Hippocampal formation (tissue), 2 donors: ENCODE data around the gene ST8SIA2.
"Not testable (repeated sequence)": the region's sequence is repeated elsewhere in the genome, so short reads cannot be mapped to it uniquely, and the experiment has no call there.

Experiments used
- DNase-seq, 2 donors: peaks; one replicate each; lab custom pipeline; 2025; lab: John Stamatoyannopoulos, UW

The ST8SIA2 gene

GRCh38 chr15:92438471-92438870, 44.8 kb downstream of the ST8SIA2 start:
- no peak for DNase-seq

DNA sequence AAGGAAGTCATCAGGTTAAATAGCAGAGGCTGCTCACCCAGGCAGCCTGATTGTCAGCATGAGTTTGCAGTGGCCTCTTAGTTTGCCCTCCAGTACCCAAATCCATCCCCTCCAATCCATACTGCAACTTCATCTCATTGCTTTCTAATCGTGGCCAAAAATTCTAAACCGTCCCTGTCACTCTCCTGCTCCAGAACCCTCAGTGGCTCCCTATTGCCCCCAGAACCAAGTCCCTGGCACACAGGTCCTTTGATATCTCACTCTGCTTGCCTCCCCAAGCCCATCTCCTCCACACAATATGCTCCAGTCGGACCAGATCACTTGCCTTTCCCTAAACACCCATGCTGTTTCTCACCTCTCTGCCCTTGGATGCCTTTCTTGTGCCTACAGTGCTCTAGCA, 49.7 kb downstream of the ST8SIA2 start:
- DNase-seq: no peak

DNA sequence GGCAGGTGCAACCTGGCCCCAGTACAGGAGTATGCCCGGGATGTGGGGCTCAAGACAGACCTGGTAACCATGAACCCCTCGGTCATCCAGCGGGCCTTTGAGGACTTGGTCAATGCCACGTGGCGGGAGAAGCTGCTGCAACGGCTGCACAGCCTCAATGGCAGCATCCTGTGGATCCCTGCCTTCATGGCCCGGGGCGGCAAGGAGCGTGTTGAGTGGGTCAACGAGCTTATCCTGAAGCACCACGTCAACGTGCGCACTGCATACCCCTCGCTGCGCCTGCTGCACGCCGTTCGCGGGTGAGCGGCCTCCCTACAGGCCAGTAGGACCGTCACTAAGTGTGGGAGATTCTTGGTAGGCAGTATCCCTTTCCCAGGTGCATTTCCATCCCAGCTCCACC, 51.0 kb downstream of the ST8SIA2 start:
- DNase-seq: no peak

DNA sequence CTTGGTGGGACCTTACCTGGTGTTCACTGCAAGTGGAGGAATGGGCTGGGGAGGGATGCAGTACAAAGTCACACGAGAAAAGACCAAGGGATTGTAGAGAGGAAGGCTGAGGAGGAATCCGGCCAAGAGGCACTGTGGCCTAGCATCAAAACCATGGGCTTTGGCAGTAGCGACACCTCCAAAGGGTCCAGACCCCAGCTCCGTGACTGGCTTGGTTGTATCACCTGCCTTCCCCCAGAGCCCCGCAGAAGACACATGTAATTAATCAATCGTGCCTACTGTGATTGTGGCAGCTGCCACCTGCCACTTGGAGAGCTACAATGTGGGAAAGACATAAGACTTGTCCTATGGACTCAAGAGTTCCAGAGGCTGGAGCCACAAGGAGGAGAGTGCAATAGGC, 54.7 kb downstream of the ST8SIA2 start:
- DNase-seq: no peak

DNA sequence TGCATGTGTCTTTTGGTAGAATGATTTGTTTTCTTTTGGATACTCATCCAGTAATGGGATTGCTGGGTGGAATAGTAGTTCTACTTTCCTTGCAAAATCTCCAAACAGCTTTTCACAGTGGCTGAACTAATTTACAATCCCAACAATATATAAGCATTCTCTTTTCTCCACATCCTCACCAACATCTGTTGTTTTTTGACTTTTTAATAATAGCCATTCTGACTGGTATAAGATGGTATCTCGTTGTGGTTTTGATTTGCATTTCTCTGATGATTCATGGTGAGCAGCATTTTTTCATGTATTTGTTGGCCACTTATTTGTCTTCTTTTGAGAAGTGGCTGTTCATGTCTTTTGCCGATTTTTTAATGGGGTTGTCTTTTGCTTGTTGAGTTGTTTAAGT, 55.8 kb downstream of the ST8SIA2 start:
- DNase-seq: no peak

- DNase-seq: no peak
Measured at GRCh38 chr15:92451225-92451825, 57.6 kb downstream of the ST8SIA2 start.

- DNase-seq: no peak
Measured at GRCh38 chr15:92452143-92452542, 58.5 kb downstream of the ST8SIA2 start.

- DNase-seq: no peak
Measured at GRCh38 chr15:92453607-92454006, 59.9 kb downstream of the ST8SIA2 start.

DNA sequence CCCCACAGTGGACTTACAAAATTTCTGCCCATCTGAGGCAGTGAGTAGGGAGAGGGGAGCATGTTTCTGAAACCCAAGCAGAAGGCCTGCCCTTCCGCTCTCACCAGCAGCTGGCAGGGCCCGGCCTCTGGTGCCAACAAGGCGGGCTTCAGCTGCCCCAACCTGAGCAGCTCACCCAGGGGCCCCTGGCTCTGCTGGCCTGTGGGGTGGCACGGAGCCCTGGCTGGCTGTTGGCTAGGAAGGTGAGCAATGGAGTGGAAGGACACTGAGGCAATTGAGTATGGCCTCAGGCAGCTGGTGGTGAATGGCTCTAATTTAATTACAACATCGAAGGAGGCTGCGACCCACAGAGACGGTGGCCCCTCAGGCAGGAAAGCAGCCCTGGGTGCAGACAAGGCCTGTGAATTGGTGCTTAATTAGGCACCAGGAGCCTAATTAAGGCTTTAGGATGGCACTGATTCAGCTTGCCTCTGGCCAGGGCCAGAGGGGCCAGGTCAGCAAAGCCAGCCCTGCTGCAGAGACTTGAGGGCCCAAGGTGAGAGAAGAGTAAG, 60.9 kb downstream of the ST8SIA2 start:
- DNase-seq: no peak

- no peak for DNase-seq
Measured at GRCh38 chr15:92455271-92455670, 61.6 kb downstream of the ST8SIA2 start.

DNA sequence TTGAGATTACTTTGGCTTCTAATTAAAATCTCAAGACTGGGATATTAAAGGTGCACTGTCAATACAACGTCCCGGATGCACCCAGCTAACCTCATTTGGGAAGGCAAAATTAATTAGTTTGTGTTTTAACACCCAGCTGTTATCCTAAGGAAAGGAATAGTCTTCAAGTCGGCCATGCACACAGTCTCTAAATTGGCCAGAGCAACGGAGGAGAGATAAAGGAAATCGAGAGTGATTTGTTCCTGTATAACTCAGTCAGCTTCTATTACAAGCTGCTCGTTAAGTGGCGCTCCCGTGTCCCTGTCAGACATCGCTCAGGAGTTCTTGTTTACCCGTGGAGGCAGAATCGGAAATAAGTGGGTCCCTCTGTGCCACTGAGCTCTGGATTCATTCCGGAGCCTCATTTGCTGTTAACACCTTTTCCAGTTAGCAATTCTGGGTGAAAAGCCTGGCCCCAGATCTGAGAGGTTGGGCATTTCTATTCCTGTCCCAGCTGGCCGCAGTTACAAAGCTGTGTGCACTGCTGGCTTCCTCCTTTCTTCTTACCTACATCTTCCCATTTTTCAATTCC, 63.9 kb downstream of the ST8SIA2 start:
- no peak for DNase-seq

GRCh38 chr15:92460023-92460422, 66.3 kb downstream of the ST8SIA2 start:
- no peak for DNase-seq

DNA sequence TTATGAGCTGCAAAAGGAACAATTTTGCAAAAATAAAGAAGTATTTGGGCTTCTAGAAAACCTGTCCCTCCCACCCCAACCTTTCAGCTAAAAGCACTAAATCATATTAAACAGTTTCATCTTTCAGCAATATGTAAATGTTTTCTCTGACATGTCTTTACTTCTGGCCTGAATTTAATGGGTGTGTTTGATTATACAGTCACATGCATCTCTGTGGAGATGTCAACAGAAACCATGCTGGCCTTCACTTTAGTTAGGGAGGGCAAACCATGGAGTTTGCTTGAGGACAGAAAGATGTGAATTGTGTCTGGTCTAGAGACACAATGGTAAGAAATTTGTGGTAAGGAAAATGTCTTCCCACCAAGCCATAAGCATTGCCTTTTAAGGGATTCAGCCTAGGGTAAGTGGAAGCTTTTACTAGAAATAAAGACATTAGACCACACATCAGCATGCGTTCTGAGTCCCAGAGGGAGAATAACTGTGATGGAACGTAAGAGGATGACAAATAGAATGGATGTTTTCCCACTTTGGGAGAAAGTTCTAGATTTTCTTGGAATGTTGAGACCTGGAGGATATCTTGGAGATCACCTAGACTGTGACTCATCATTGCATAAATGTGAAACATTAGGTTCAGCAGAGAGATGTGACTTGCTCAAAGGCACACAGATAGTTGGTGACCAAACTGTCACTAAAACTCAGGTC, 68.9 kb downstream of the ST8SIA2 start:
- no peak for DNase-seq

DNA sequence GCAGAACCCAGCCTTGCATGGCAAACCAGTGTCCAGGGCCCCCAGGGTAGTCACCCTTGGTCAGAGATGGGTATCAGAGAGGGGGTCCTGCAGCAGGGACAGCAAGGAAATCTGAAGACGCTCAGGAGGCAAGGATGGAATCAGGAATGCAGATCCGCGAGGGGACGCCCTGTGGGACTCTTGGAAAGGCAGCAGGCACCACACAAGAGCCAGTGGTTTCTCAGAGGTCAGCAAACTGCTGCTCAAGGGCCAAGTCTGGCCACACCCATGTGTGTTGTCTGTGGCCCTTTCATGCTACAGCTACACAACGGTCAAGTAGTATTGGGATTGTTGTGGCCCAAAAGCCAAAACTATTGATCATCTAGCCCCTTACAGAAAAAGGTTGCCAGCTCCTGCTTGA, 69.7 kb downstream of the ST8SIA2 start:
- DNase-seq: no peak

DNA sequence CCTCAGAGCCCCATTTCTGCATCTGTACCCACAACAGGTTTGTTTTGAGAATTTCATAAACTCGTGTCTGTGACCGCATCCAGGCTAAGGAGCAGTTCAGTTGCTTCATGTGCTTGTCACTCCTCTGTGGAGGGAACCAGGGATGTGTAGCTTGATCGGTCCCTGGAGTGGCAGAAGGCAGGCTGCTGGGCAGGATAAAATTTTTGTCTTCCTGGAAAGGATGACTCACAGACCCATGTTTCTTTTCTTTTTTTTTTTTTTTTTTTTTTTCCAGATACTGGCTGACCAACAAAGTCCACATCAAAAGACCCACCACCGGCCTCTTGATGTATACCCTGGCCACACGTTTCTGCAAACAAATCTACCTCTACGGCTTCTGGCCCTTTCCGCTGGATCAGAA, 70.1 kb downstream of the ST8SIA2 start:
- DNase-seq: no peak

GRCh38 chr15:92466834-92467233, 73.2 kb downstream of the ST8SIA2 start:
- no peak for DNase-seq

DNA sequence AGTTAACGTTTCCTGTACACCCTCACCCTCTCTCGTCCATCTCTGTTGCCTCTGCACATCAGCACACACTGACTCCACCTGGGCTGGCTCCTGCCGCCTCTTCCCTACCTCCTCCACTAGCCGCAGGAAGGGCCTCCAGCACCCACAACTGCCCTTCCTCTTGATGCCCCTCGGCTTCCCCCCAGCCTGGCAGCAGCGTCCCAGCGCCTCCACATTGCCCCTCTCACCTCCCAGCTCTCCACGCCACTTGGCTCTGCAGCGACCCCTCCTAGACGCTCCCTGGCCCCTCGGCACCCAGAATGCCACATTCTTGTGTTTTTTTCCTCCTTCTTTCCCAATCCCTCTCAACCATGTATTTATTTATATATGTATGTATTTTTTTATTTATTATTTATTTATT, 73.6 kb downstream of the ST8SIA2 start:
- DNase-seq: no peak

- DNase-seq: no peak
Measured at GRCh38 chr15:92468991-92469390, 75.3 kb downstream of the ST8SIA2 start.

- no peak for DNase-seq
Measured at GRCh38 chr15:92471288-92471687, 77.6 kb downstream of the ST8SIA2 start.

DNA sequence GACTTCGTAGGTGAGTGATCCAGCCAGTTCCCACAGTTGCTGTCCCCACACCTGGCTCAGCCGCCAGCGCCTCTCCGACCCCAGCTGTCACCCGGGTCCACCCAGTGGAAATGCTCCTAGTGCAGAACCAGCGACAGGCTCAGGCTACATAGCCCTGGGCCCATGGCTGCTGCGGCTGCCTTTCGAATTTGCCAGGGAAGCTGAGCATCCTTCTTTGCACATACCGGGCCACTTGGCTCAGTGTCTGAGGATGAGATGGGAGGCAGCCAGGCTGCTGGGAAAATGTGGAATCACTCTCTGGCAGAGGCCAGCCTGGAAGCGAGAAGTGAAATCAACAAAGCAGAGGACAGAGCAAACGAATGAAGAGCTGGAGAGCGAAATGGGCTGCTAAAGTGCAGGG, 80.1 kb downstream of the ST8SIA2 start:
- DNase-seq: no peak

- DNase-seq: not testable (repeated sequence)
Measured at GRCh38 chr15:92479730-92480129, 86.0 kb downstream of the ST8SIA2 start.

GRCh38 chr15:92480361-92480760, 86.7 kb downstream of the ST8SIA2 start:
- DNase-seq: no peak

- DNase-seq: no peak
Measured at GRCh38 chr15:92485441-92485840, 91.8 kb downstream of the ST8SIA2 start.
